Natural killer cell (primary cell): Measurements from ENCODE around the gene TRIM56. TPM values are rescaled to one million over a fixed set of nuclear protein-coding genes. Genes with fewer than 3 reads are reported as not detected.
"Not testable (repeated sequence)": the region's sequence is repeated elsewhere in the genome, so short reads cannot be mapped to it uniquely, and the experiment has no call there.

Source experiments
- ATAC-seq, 3 donors: fragments of 150-1000 bp in 2 of 3; fragments of 200-7000 bp in 1 of 3; cut with Tn5 transposase; 1 replicate in 1 of 3; 2 replicates in 2 of 3; pipeline ENCODE4 v1.10.0; 2021; ENCODE audit warnings: mild to moderate bottlenecking in 2 of 3, moderate library complexity in 2 of 3
- DNase-seq, 2 donors: peaks; one replicate each; pipeline versions ENCODE4 v3.0.0 to v3.0.0-alpha.2; 2013 to 2021; ENCODE audit warnings: mixed read lengths in 1 of 2
- H3K27ac ChIP-seq: one replicate; pipeline ENCODE4 v1.5.1; 2013; ENCODE audit warnings: mild to moderate bottlenecking, low read length
- H3K27me3 ChIP-seq: one replicate; pipeline ENCODE4 v1.6.1; 2013; ENCODE audit warnings: low read length; ENCODE audit not compliant: control insufficient read depth, insufficient read depth
- H3K36me3 ChIP-seq: one replicate; pipeline ENCODE4 v1.6.1; 2013; ENCODE audit warnings: low read length; ENCODE audit not compliant: control insufficient read depth, insufficient read depth
- H3K4me1 ChIP-seq: one replicate; pipeline ENCODE4 v1.6.1; 2013; ENCODE audit warnings: low read length; ENCODE audit not compliant: control insufficient read depth, insufficient read depth
- H3K4me3 ChIP-seq: one replicate; pipeline ENCODE4 v1.5.1; 2013; ENCODE audit warnings: low read length
- H3K9me3 ChIP-seq: one replicate; pipeline ENCODE4 v1.6.1; 2013; ENCODE audit warnings: low read length; ENCODE audit not compliant: control insufficient read depth, insufficient read depth
- H3K27ac Mint-ChIP-seq, 2 donors: one replicate each; pipeline ENCODE4 v1.8.0; 2022; ENCODE audit warnings: mild to moderate bottlenecking in 2 of 2, mixed read lengths in 2 of 2, moderate library complexity in 1 of 2
- H3K27me3 Mint-ChIP-seq, 2 donors: one replicate each; pipeline ENCODE4 v1.8.0; 2022; ENCODE audit warnings: low read depth in 2 of 2, mixed read lengths in 2 of 2
- H3K36me3 Mint-ChIP-seq: one replicate; pipeline ENCODE4 v1.8.0; 2022; ENCODE audit warnings: mixed read lengths
- H3K4me1 Mint-ChIP-seq, 2 donors: one replicate each; pipeline ENCODE4 v1.8.0; 2022; ENCODE audit warnings: mixed read lengths in 2 of 2
- H3K4me3 Mint-ChIP-seq: one replicate; pipeline ENCODE4 v1.8.0; 2022; ENCODE audit warnings: mild to moderate bottlenecking, moderate library complexity, mixed read lengths
- H3K9me3 Mint-ChIP-seq, 2 donors: one replicate each; pipeline ENCODE4 v1.8.0; 2022; ENCODE audit warnings: mixed read lengths in 2 of 2
- CTCF ChIP-seq: fragments of 200-600 bp; IDR thresholded peaks from one replicate; pipeline ENCODE4 v1.8.0; 2022; ENCODE audit warnings: antibody characterized with exemption
- WGBS: methylation state at CpG from one replicate; pipeline ENCODE4 v1.1.7; 2013; ENCODE audit warnings: missing lambda C conversion rate; ENCODE audit not compliant: insufficient coverage; 5-methylcytosine and 5-hydroxymethylcytosine counted together
- intact Hi-C: fragments of 100-400 bp; cut with micrococcal nuclease; formaldehyde crosslinking; loops from one replicate; pipeline ENCODE4 v1.14.2; 2022
- total RNA-seq, 4 donors: library from RNA; stranded (reverse); fragments of 120-200 nt in 1 of 4; gene quantifications; one replicate each; pipeline versions ENCODE4 v1.2.3 to v1.2.4, GENCODE V29; 2013 to 2022

Gene TRIM56
- total RNA-seq, 3 donors from 2014 or later (not counting 1 experiment from before 2014, with no cell fraction given) = 53.6 to 75.8 (median 63.9) TPM

- H3K27ac ChIP-seq = no peak overlapping the region
- WGBS = 78% methylated on average over 3 of the region's 3 CpGs
- H3K9me3 Mint-ChIP-seq = no peaks in the 10 kb centered on the region
- DNase-seq (no peak), ATAC-seq (no peak)
- intact Hi-C loops = no loop called here
- H3K27me3 ChIP-seq = peaks cover 2% of the 10 kb centered on the region
- H3K36me3 ChIP-seq = no peaks in the 10 kb centered on the region
- no peaks in the 10 kb centered on the region for H3K9me3 ChIP-seq
- no peak overlapping the region for H3K27ac Mint-ChIP-seq
- no peak for TF ChIP-seq CTCF
- H3K4me1 ChIP-seq = peaks cover 7% of the 10 kb centered on the region
- H3K4me1 Mint-ChIP-seq = peaks cover 10 to 11% of the 10 kb centered on the region in 2 donors
- peaks cover 0 to 3% of the 10 kb centered on the region in 2 donors for H3K27me3 Mint-ChIP-seq
- H3K36me3 Mint-ChIP-seq = no peaks in the 10 kb centered on the region
- H3K4me3 ChIP-seq = no peak overlapping the region
- no peak overlapping the region for H3K4me3 Mint-ChIP-seq
Observed at GRCh38 chr7:101104799-101105198, 19.5 kb downstream of the TRIM56 start.

- H3K27ac ChIP-seq, intact Hi-C loops: not testable (repeated sequence)
Observed at GRCh38 chr7:101105248-101105647, 20.0 kb downstream of the TRIM56 start.

GRCh38 chr7:101106386-101106785, 21.1 kb downstream of the TRIM56 start:
- intact Hi-C loops = no loop called here
- 76% methylated on average over 7 of the region's 7 CpGs for WGBS
- H3K4me3 Mint-ChIP-seq = no peak overlapping the region
- Histone ChIP-seq H3K9me3 (no peaks in the 10 kb centered on the region), H3K27me3 (no peaks in the 10 kb centered on the region), H3K36me3 (no peaks in the 10 kb centered on the region), H3K4me1 (no peaks in the 10 kb centered on the region), H3K27ac (no peak overlapping the region), H3K4me3 (no peak overlapping the region)
- H3K27me3 Mint-ChIP-seq = peaks cover 0 to 3% of the 10 kb centered on the region in 2 donors
- no peaks in the 10 kb centered on the region for H3K9me3 Mint-ChIP-seq
- no peaks in the 10 kb centered on the region for H3K4me1 Mint-ChIP-seq
- no peak for DNase-seq
- TF ChIP-seq CTCF = no peak
- H3K36me3 Mint-ChIP-seq = no peaks in the 10 kb centered on the region
- ATAC-seq = no peak
- H3K27ac Mint-ChIP-seq = no peak overlapping the region

More at GRCh38 chr7:101105248-101105647, 20.0 kb downstream of the TRIM56 start:
- H3K4me1 ChIP-seq, DNase-seq, ATAC-seq, H3K27ac Mint-ChIP-seq, H3K36me3 ChIP-seq, H3K27me3 ChIP-seq, H3K4me1 Mint-ChIP-seq, H3K36me3 Mint-ChIP-seq, H3K4me3 Mint-ChIP-seq, H3K27me3 Mint-ChIP-seq, H3K9me3 ChIP-seq, H3K4me3 ChIP-seq, H3K9me3 Mint-ChIP-seq: not testable (repeated sequence)
- 79% methylated on average over 5 of the region's 5 CpGs for WGBS

GRCh38 chr7:101108330-101108857, 23.1 kb downstream of the TRIM56 start:
- no peaks in the 10 kb centered on the region for H3K9me3 Mint-ChIP-seq
- no peak for TF ChIP-seq CTCF
- H3K4me1 ChIP-seq = no peaks in the 10 kb centered on the region
- no peaks in the 10 kb centered on the region for H3K36me3 Mint-ChIP-seq
- no peak overlapping the region for H3K4me3 ChIP-seq
- 86% methylated on average over 14 of the region's 16 CpGs for WGBS
- H3K27ac Mint-ChIP-seq = no peak overlapping the region
- H3K27me3 ChIP-seq = no peaks in the 10 kb centered on the region
- no peak overlapping the region for H3K27ac ChIP-seq
- no peak for DNase-seq
- H3K36me3 ChIP-seq = no peaks in the 10 kb centered on the region
- H3K9me3 ChIP-seq = no peaks in the 10 kb centered on the region
- no peak overlapping the region for H3K4me3 Mint-ChIP-seq
- ATAC-seq = no peak
- no peaks in the 10 kb centered on the region for H3K4me1 Mint-ChIP-seq
- peaks cover 0 to 3% of the 10 kb centered on the region in 2 donors for H3K27me3 Mint-ChIP-seq
- intact Hi-C loops = no loop called here
